Neural cell (in vitro differentiated cells): ENCODE data around the gene C1orf185. TPM values are rescaled to one million over a fixed set of nuclear protein-coding genes. Genes with fewer than 3 reads are reported as not detected.

Source experiments
- H2AFZ ChIP-seq: fragments of 200-600, 300-800 bp; sonication (generic), shearing (Covaris generic); 2 replicates; pipeline ENCODE4 v1.6.0; 2014; ENCODE audit warnings: low read depth, mild to moderate bottlenecking, antibody characterized with exemption, low read length, moderate library complexity
- H3F3A ChIP-seq: fragments of 200-600 bp; shearing (Covaris generic); 2 replicates; pipeline ENCODE4 v1.6.1; 2016; ENCODE audit warnings: mild to moderate bottlenecking, moderate library complexity, mixed read lengths, antibody characterized with exemption, low read length; ENCODE audit not compliant: insufficient read depth, poor library complexity, severe bottlenecking
- H3K27ac ChIP-seq: fragments of 200-600, 300-800 bp; sonication (generic), shearing (Covaris generic); 2 replicates; pipeline ENCODE4 v1.5.1; 2014; ENCODE audit warnings: mild to moderate bottlenecking, low read length, moderate library complexity
- H3K27me3 ChIP-seq: fragments of 300-800, 200-600 bp; sonication (generic), shearing (Covaris generic); 2 replicates; pipeline ENCODE4 v1.6.0; 2014; ENCODE audit warnings: mild to moderate bottlenecking, low read depth, low read length, moderate library complexity; ENCODE audit not compliant: insufficient read depth
- H3K36me3 ChIP-seq: fragments of 300-800, 200-600 bp; sonication (generic), shearing (Covaris generic); 2 replicates; pipeline ENCODE4 v1.5.1; 2014; ENCODE audit warnings: mild to moderate bottlenecking, antibody characterized with exemption, low read length, moderate library complexity; ENCODE audit not compliant: insufficient read depth
- H3K4me2 ChIP-seq: fragments of 300-800, 200-600 bp; sonication (generic), shearing (Covaris generic); 2 replicates; pipeline ENCODE4 v1.6.0; 2014; ENCODE audit warnings: mild to moderate bottlenecking, low read length
- H3K4me3 ChIP-seq: fragments of 300-800, 200-600 bp; sonication (generic), shearing (Covaris generic); 2 replicates; pipeline ENCODE4 v1.5.1; 2014; ENCODE audit warnings: mild to moderate bottlenecking, low read length, moderate library complexity
- H3K79me2 ChIP-seq: fragments of 200-600 bp; shearing (Covaris generic); replicated peaks from 2 replicates; pipeline ENCODE4 v1.6.0; 2014; ENCODE audit warnings: mild to moderate bottlenecking, low read length, moderate library complexity; ENCODE audit not compliant: insufficient read depth
- H3K9ac ChIP-seq: fragments of 300-800, 200-600 bp; sonication (generic), shearing (Covaris generic); 2 replicates; pipeline ENCODE4 v1.6.1; 2016; ENCODE audit warnings: mild to moderate bottlenecking, low read length, mixed read lengths
- H3K9me2 ChIP-seq: fragments of 200-600 bp; shearing (Covaris generic); 2 replicates; pipeline ENCODE4 v1.6.1; 2016; ENCODE audit warnings: mild to moderate bottlenecking, low read length, mixed read lengths; ENCODE audit not compliant: insufficient read depth
- H3K9me3 ChIP-seq: fragments of 200-600, 300-800 bp; sonication (generic), shearing (Covaris generic); 2 replicates; pipeline ENCODE4 v1.6.1; 2016; ENCODE audit warnings: mild to moderate bottlenecking, mixed run types, low read length, moderate library complexity, mixed read lengths
- H4K20me1 ChIP-seq: fragments of 200-600 bp; shearing (Covaris generic); 2 replicates; pipeline ENCODE4 v1.6.1; 2016; ENCODE audit warnings: mild to moderate bottlenecking, mixed run types; ENCODE audit not compliant: insufficient read depth
- CTCF ChIP-seq: fragments of 450-650 bp; IDR thresholded peaks from 2 replicates; pipeline ENCODE4 v1.5.1; 2014; ENCODE audit warnings: antibody characterized with exemption, mild to moderate bottlenecking, moderate library complexity; ENCODE audit not compliant: poor library complexity, severe bottlenecking
- EP300 ChIP-seq: fragments of 450-650 bp; conservative IDR thresholded peaks from 2 replicates; pipeline ENCODE4 v1.6.1; 2014; ENCODE audit warnings: antibody characterized with exemption, mild to moderate bottlenecking, moderate library complexity; ENCODE audit not compliant: poor library complexity, severe bottlenecking
- EZH2 ChIP-seq: fragments of 200-600, 300-800 bp; shearing (Covaris generic), sonication (generic); IDR thresholded peaks from 2 replicates; pipeline ENCODE4 v1.6.1; 2014; ENCODE audit warnings: antibody characterized with exemption, low read length, borderline replicate concordance, mild to moderate bottlenecking; ENCODE audit not compliant: insufficient read depth, poor library complexity, severe bottlenecking
- MXI1 ChIP-seq: fragments of 450-650 bp; conservative IDR thresholded peaks from 2 replicates; pipeline ENCODE4 v1.6.1; 2014; ENCODE audit warnings: antibody characterized with exemption, mild to moderate bottlenecking; ENCODE audit not compliant: poor library complexity, severe bottlenecking
- POLR2AphosphoS5 ChIP-seq: IDR thresholded peaks from 2 replicates; pipeline ENCODE4 v1.6.1; 2012
- RAD21 ChIP-seq: fragments of 450-650 bp; conservative IDR thresholded peaks from 2 replicates; pipeline ENCODE4 v1.6.1; 2014; ENCODE audit warnings: antibody characterized with exemption, mild to moderate bottlenecking, moderate library complexity
- SMC3 ChIP-seq: fragments of 450-650 bp; conservative IDR thresholded peaks from 2 replicates; pipeline ENCODE4 v1.6.1; 2014; ENCODE audit warnings: antibody characterized with exemption, mild to moderate bottlenecking, moderate library complexity; ENCODE audit not compliant: poor library complexity
- TAF1 ChIP-seq: IDR thresholded peaks from 2 replicates; pipeline ENCODE4 v1.6.1; 2012; ENCODE audit warnings: low read depth
- polyA plus RNA-seq: library from polyadenylated mRNA; depleted of rRNA; stranded (reverse); fragments of >200 nt; gene quantifications from 2 replicates; pipeline ENCODE4 v1.2.3, GENCODE V29; 2014
- TF ChIP-seq, protein P1 (sequence below): IDR thresholded peaks from 2 replicates; pipeline ENCODE4 v1.6.1; 2012; ENCODE audit warnings: borderline replicate concordance

C1orf185 gene
- polyA plus RNA-seq, 1 donor from 2014 or later = not detected

DNA sequence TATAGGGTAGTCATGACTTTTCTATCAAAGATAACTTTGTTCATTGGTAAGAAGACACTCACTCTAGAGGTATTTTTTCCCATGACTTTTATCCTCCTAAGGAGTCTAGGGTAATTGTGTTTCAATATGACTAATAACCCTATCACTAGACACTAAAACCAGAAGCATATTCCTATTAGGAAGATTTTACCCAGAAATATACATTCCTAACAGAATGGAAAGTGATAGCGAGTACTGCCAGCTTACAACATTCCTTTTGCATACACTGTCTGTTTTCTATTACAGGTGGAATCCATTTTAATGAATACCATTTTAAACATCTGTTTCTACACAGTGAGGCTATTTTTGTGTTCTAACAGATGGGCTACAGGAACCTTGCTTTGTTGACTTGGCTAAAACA, 31.4 kb upstream of the C1orf185 start:
- H4K20me1 ChIP-seq = no peaks in the 10 kb centered on the region
- H2AFZ ChIP-seq = no peak overlapping the region
- H3K79me2 ChIP-seq = no peaks in the 10 kb centered on the region
- no peaks in the 10 kb centered on the region for H3K9me3 ChIP-seq
- TF ChIP-seq RAD21 (no peak), SMC3 (no peak), EP300 (no peak), EZH2 (no peak), MXI1 (no peak), CTCF (no peak), POLR2AphosphoS5 (no peak), TAF1 (no peak)
- TF ChIP-seq, protein P1, sequence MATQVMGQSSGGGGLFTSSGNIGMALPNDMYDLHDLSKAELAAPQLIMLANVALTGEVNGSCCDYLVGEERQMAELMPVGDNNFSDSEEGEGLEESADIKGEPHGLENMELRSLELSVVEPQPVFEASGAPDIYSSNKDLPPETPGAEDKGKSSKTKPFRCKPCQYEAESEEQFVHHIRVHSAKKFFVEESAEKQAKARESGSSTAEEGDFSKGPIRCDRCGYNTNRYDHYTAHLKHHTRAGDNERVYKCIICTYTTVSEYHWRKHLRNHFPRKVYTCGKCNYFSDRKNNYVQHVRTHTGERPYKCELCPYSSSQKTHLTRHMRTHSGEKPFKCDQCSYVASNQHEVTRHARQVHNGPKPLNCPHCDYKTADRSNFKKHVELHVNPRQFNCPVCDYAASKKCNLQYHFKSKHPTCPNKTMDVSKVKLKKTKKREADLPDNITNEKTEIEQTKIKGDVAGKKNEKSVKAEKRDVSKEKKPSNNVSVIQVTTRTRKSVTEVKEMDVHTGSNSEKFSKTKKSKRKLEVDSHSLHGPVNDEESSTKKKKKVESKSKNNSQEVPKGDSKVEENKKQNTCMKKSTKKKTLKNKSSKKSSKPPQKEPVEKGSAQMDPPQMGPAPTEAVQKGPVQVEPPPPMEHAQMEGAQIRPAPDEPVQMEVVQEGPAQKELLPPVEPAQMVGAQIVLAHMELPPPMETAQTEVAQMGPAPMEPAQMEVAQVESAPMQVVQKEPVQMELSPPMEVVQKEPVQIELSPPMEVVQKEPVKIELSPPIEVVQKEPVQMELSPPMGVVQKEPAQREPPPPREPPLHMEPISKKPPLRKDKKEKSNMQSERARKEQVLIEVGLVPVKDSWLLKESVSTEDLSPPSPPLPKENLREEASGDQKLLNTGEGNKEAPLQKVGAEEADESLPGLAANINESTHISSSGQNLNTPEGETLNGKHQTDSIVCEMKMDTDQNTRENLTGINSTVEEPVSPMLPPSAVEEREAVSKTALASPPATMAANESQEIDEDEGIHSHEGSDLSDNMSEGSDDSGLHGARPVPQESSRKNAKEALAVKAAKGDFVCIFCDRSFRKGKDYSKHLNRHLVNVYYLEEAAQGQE = no peak
- no peak overlapping the region for H3K4me2 ChIP-seq
- H3K27me3 ChIP-seq = no peaks in the 10 kb centered on the region
- no peak overlapping the region for H3K9ac ChIP-seq
- no peak overlapping the region for H3K4me3 ChIP-seq
- H3K27ac ChIP-seq = no peak overlapping the region
- H3F3A ChIP-seq = no peaks in the 10 kb centered on the region
- no peaks in the 10 kb centered on the region for H3K9me2 ChIP-seq
- H3K36me3 ChIP-seq = no peaks in the 10 kb centered on the region

- H3K9me3 ChIP-seq = no peaks in the 10 kb centered on the region
- no peaks in the 10 kb centered on the region for H3K27me3 ChIP-seq
- no peak overlapping the region for H3K4me2 ChIP-seq
Observed at GRCh38 chr1:51071291-51072042, 30.6 kb upstream of the C1orf185 start.

More at GRCh38 chr1:51071291-51072042, 30.6 kb upstream of the C1orf185 start:
- no peaks in the 10 kb centered on the region for H4K20me1 ChIP-seq
- H3K36me3 ChIP-seq = no peaks in the 10 kb centered on the region
- no peak overlapping the region for H2AFZ ChIP-seq
- H3K9me2 ChIP-seq = no peaks in the 10 kb centered on the region
- no peaks in the 10 kb centered on the region for H3F3A ChIP-seq
- H3K9ac ChIP-seq = no peak overlapping the region
- no peak overlapping the region for H3K27ac ChIP-seq
- TF ChIP-seq MXI1 (no peak), SMC3 (no peak), POLR2AphosphoS5 (no peak), EZH2 (no peak), RAD21 (no peak), TAF1 (no peak), EP300 (no peak), CTCF (no peak)
- TF ChIP-seq, protein P1 = no peak
- no peak overlapping the region for H3K4me3 ChIP-seq
- no peaks in the 10 kb centered on the region for H3K79me2 ChIP-seq
